ENCODE data around the gene LRP5.

LRP5 gene

GRCh38 chr11:68459886-68460740, 147.7 kb downstream of the LRP5 start:
- DNase-seq (ENCODE audit: low read depth) = peak; percentile 100
- Histone ChIP-seq H3K4me3 (ENCODE audit: low read length) (peak overlapping the region; percentile 97), H3K9ac (ENCODE audit: low read length) (peak overlapping the region; percentile 91), H3K36me3 (ENCODE audit: control insufficient read depth, insufficient read depth, low read length, severe bottlenecking) (no peaks in the 10 kb centered on the region), H3K4me1 (ENCODE audit: control insufficient read depth, insufficient read depth, low read length) (peaks cover 33% of the 10 kb centered on the region), H3K9me3 (ENCODE audit: control insufficient read depth, low read length) (no peaks in the 10 kb centered on the region), H3K27me3 (replicated peaks; ENCODE audit: control insufficient read depth, insufficient read depth, low read length) (no peaks in the 10 kb centered on the region)

- Histone ChIP-seq H3K9me3 (ENCODE audit: control insufficient read depth, low read length) (no peaks in the 10 kb centered on the region), H3K9ac (ENCODE audit: low read length) (peak within 1 kb of the TSS; percentile 91), H3K27me3 (replicated peaks; ENCODE audit: control insufficient read depth, insufficient read depth, low read length) (no peaks in the 10 kb centered on the region), H3K36me3 (ENCODE audit: control insufficient read depth, insufficient read depth, low read length, severe bottlenecking) (no peaks in the 10 kb centered on the region), H3K4me3 (ENCODE audit: low read length) (peak within 1 kb of the TSS; percentile 97), H3K4me1 (ENCODE audit: control insufficient read depth, insufficient read depth, low read length) (peaks cover 41% of the 10 kb centered on the region)
- DNase-seq (ENCODE audit: low read depth) = peak; percentile 82
These were observed 148.6 kb downstream of the LRP5 start, which contains the start of gene PPP6R3 for GRCh38 chr11:68460741-68461574. Gene PPP6R3, plus strand, starts transcription at chr11:68460752. Its CDS starts 76,913 bp downstream, at chr11:68537665.

- no peak for DNase-seq (ENCODE audit: low read depth)
- Histone ChIP-seq H3K4me3 (ENCODE audit: low read length) (peak overlapping the region; percentile 97), H3K9ac (ENCODE audit: low read length) (peak overlapping the region; percentile 91), H3K36me3 (ENCODE audit: control insufficient read depth, insufficient read depth, low read length, severe bottlenecking) (no peaks in the 10 kb centered on the region), H3K4me1 (ENCODE audit: control insufficient read depth, insufficient read depth, low read length) (peaks cover 45% of the 10 kb centered on the region), H3K27me3 (replicated peaks; ENCODE audit: control insufficient read depth, insufficient read depth, low read length) (no peaks in the 10 kb centered on the region), H3K9me3 (ENCODE audit: control insufficient read depth, low read length) (no peaks in the 10 kb centered on the region)
These were observed 149.2 kb downstream of the LRP5 start for GRCh38 chr11:68461575-68461917.

- H3K36me3 ChIP-seq (ENCODE audit: control insufficient read depth, insufficient read depth, low read length, severe bottlenecking) = no peaks in the 10 kb centered on the region
- peak; percentile 21 for DNase-seq (ENCODE audit: low read depth)
- H3K4me1 ChIP-seq (ENCODE audit: control insufficient read depth, insufficient read depth, low read length) = peaks cover 50% of the 10 kb centered on the region
- peak overlapping the region; percentile 97 for H3K4me3 ChIP-seq (ENCODE audit: low read length)
- no peak overlapping the region for H3K9ac ChIP-seq (ENCODE audit: low read length)
- H3K27me3 ChIP-seq (replicated peaks; ENCODE audit: control insufficient read depth, insufficient read depth, low read length) = no peaks in the 10 kb centered on the region
- H3K9me3 ChIP-seq (ENCODE audit: control insufficient read depth, low read length) = no peaks in the 10 kb centered on the region
These were observed 151.3 kb downstream of the LRP5 start for GRCh38 chr11:68463714-68464113.

GRCh38 chr11:68467201-68467834, 154.9 kb downstream of the LRP5 start:
- Histone ChIP-seq H3K9me3 (ENCODE audit: control insufficient read depth, low read length) (no peaks in the 10 kb centered on the region), H3K36me3 (ENCODE audit: control insufficient read depth, insufficient read depth, low read length, severe bottlenecking) (no peaks in the 10 kb centered on the region), H3K4me1 (ENCODE audit: control insufficient read depth, insufficient read depth, low read length) (peaks cover 72% of the 10 kb centered on the region), H3K27me3 (replicated peaks; ENCODE audit: control insufficient read depth, insufficient read depth, low read length) (no peaks in the 10 kb centered on the region), H3K4me3 (ENCODE audit: low read length) (no peak overlapping the region), H3K9ac (ENCODE audit: low read length) (no peak overlapping the region)
- DNase-seq (ENCODE audit: low read depth) = no peak

- Histone ChIP-seq H3K9me3 (ENCODE audit: control insufficient read depth, low read length) (no peaks in the 10 kb centered on the region), H3K9ac (ENCODE audit: low read length) (no peak overlapping the region), H3K27me3 (replicated peaks; ENCODE audit: control insufficient read depth, insufficient read depth, low read length) (no peaks in the 10 kb centered on the region), H3K4me3 (ENCODE audit: low read length) (no peak overlapping the region), H3K36me3 (ENCODE audit: control insufficient read depth, insufficient read depth, low read length, severe bottlenecking) (no peaks in the 10 kb centered on the region), H3K4me1 (ENCODE audit: control insufficient read depth, insufficient read depth, low read length) (peaks cover 62% of the 10 kb centered on the region)
- DNase-seq (ENCODE audit: low read depth) = no peak
These were observed 155.9 kb downstream of the LRP5 start for GRCh38 chr11:68468217-68468828.

- no peak overlapping the region for H3K4me3 ChIP-seq (ENCODE audit: low read length)
- peaks cover 56% of the 10 kb centered on the region for H3K4me1 ChIP-seq (ENCODE audit: control insufficient read depth, insufficient read depth, low read length)
- H3K27me3 ChIP-seq (replicated peaks; ENCODE audit: control insufficient read depth, insufficient read depth, low read length) = no peaks in the 10 kb centered on the region
- H3K9me3 ChIP-seq (ENCODE audit: control insufficient read depth, low read length) = no peaks in the 10 kb centered on the region
- peak; percentile 13 for DNase-seq (ENCODE audit: low read depth)
- H3K9ac ChIP-seq (ENCODE audit: low read length) = no peak overlapping the region
- no peaks in the 10 kb centered on the region for H3K36me3 ChIP-seq (ENCODE audit: control insufficient read depth, insufficient read depth, low read length, severe bottlenecking)
These were observed 156.7 kb downstream of the LRP5 start for GRCh38 chr11:68469122-68469521.

- Histone ChIP-seq H3K27me3 (replicated peaks; ENCODE audit: control insufficient read depth, insufficient read depth, low read length) (no peaks in the 10 kb centered on the region), H3K4me3 (ENCODE audit: low read length) (no peak overlapping the region), H3K36me3 (ENCODE audit: control insufficient read depth, insufficient read depth, low read length, severe bottlenecking) (no peaks in the 10 kb centered on the region), H3K4me1 (ENCODE audit: control insufficient read depth, insufficient read depth, low read length) (peaks cover 52% of the 10 kb centered on the region), H3K9me3 (ENCODE audit: control insufficient read depth, low read length) (no peaks in the 10 kb centered on the region), H3K9ac (ENCODE audit: low read length) (no peak overlapping the region)
- DNase-seq (ENCODE audit: low read depth) = no peak
These were observed 157.3 kb downstream of the LRP5 start for GRCh38 chr11:68469642-68470041.

- H3K27me3 ChIP-seq (replicated peaks; ENCODE audit: control insufficient read depth, insufficient read depth, low read length) = no peaks in the 10 kb centered on the region
- H3K36me3 ChIP-seq (ENCODE audit: control insufficient read depth, insufficient read depth, low read length, severe bottlenecking) = no peaks in the 10 kb centered on the region
- H3K4me3 ChIP-seq (ENCODE audit: low read length) = no peak overlapping the region
- H3K4me1 ChIP-seq (ENCODE audit: control insufficient read depth, insufficient read depth, low read length) = peaks cover 48% of the 10 kb centered on the region
- H3K9ac ChIP-seq (ENCODE audit: low read length) = no peak overlapping the region
- H3K9me3 ChIP-seq (ENCODE audit: control insufficient read depth, low read length) = no peaks in the 10 kb centered on the region
- DNase-seq (ENCODE audit: low read depth) = no peak
These were observed 158.0 kb downstream of the LRP5 start for GRCh38 chr11:68470304-68470811.

- DNase-seq (ENCODE audit: low read depth) = no peak
- Histone ChIP-seq H3K36me3 (ENCODE audit: control insufficient read depth, insufficient read depth, low read length, severe bottlenecking) (no peaks in the 10 kb centered on the region), H3K4me1 (ENCODE audit: control insufficient read depth, insufficient read depth, low read length) (peaks cover 39% of the 10 kb centered on the region), H3K4me3 (ENCODE audit: low read length) (no peak overlapping the region), H3K9ac (ENCODE audit: low read length) (no peak overlapping the region), H3K27me3 (replicated peaks; ENCODE audit: control insufficient read depth, insufficient read depth, low read length) (no peaks in the 10 kb centered on the region), H3K9me3 (ENCODE audit: control insufficient read depth, low read length) (no peaks in the 10 kb centered on the region)
These were observed 159.3 kb downstream of the LRP5 start for GRCh38 chr11:68471360-68472340.

Data from adipocyte (in vitro differentiated cells).